IMR-90 (cell line): ENCODE results near the gene ZFAND4. TPM values are rescaled to one million over a fixed set of nuclear protein-coding genes. Genes with fewer than 3 reads are reported as not detected.

Experiments used
- ATAC-seq: fragments of 200-7000 bp; cut with Tn5 transposase; 2 replicates; pipeline ENCODE4 v1.9.1; 2020; ENCODE audit warnings: low read depth, mild to moderate bottlenecking, moderate library complexity
- BruUV-seq: library from RNA; stranded (reverse); fragments of 400-500 nt; replicated peaks from 2 replicates; lab custom pipeline; 2021; lab: Mats Ljungman, UMichigan
- CTCF ChIA-PET: fragments of 300-600 bp; formaldehyde crosslinking; extraction: SDS; loops from one replicate; lab custom pipeline; 2021; ENCODE audit warnings: antibody characterized with exemption; lab: Yijun Ruan, JAX
- POLR2A ChIA-PET: fragments of 300-600 bp; sonication (Branson Sonifier 250); formaldehyde crosslinking; loops from one replicate; lab custom pipeline; 2022; ENCODE audit warnings: antibody characterized with exemption; ENCODE audit not compliant: unreplicated experiment; lab: Charles Lee
- DNase-seq: peaks from one replicate; pipeline ENCODE4 v3.0.0; 2013
- H2AFZ ChIP-seq: replicated peaks from 2 replicates; pipeline ENCODE3; 2013; ENCODE audit warnings: low read length, mild to moderate bottlenecking; ENCODE audit not compliant: poor library complexity
- H2AK5ac ChIP-seq: 2 replicates; pipeline ENCODE4 v1.6.1; 2013; ENCODE audit warnings: low read depth, low read length, inconsistent platforms
- H2AK9ac ChIP-seq: replicated peaks from 2 replicates; pipeline ENCODE3; 2013; ENCODE audit warnings: mild to moderate bottlenecking, low read depth, low read length, moderate library complexity; ENCODE audit not compliant: poor library complexity
- H2BK120ac ChIP-seq: 2 replicates; pipeline ENCODE4 v1.6.1; 2013; ENCODE audit warnings: low read depth, low read length, inconsistent platforms
- H2BK15ac ChIP-seq: 3 replicates; pipeline ENCODE4 v1.6.1; 2013; ENCODE audit warnings: low read depth, low read length, inconsistent platforms
- H2BK20ac ChIP-seq: 2 replicates; pipeline ENCODE4 v1.6.1; 2013; ENCODE audit warnings: low read depth, mild to moderate bottlenecking, inconsistent platforms, low read length, moderate library complexity
- H2BK5ac ChIP-seq: 2 replicates; pipeline ENCODE4 v1.6.1; 2013; ENCODE audit warnings: mild to moderate bottlenecking, low read depth, low read length, inconsistent platforms; ENCODE audit not compliant: poor library complexity, severe bottlenecking
- H3K14ac ChIP-seq: replicated peaks from 2 replicates; pipeline ENCODE4 v1.6.1; 2013; ENCODE audit warnings: low read depth, low read length, inconsistent platforms
- H3K18ac ChIP-seq: 2 replicates; pipeline ENCODE4 v1.6.1; 2013; ENCODE audit warnings: low read depth, low read length, control low read depth
- H3K23ac ChIP-seq: 2 replicates; pipeline ENCODE4 v1.6.1; 2013; ENCODE audit warnings: low read depth, low read length, inconsistent platforms
- H3K27ac ChIP-seq: 2 replicates; pipeline ENCODE4 v1.5.1; 2013; ENCODE audit warnings: mild to moderate bottlenecking, control low read depth, low read length; ENCODE audit not compliant: insufficient read depth
- H3K27me3 ChIP-seq: 2 replicates; pipeline ENCODE4 v1.6.1; 2013; ENCODE audit warnings: low read length; ENCODE audit not compliant: control insufficient read depth, insufficient read depth
- H3K36me3 ChIP-seq: 2 replicates; pipeline ENCODE4 v1.6.1; 2013; ENCODE audit warnings: low read length, mixed read lengths; ENCODE audit not compliant: control insufficient read depth, insufficient read depth
- H3K4ac ChIP-seq: 2 replicates; pipeline ENCODE4 v1.6.1; 2013; ENCODE audit warnings: low read depth, low read length, inconsistent platforms
- H3K4me1 ChIP-seq: 2 replicates; pipeline ENCODE4 v1.6.1; 2013; ENCODE audit warnings: low read length, mixed read lengths; ENCODE audit not compliant: control insufficient read depth, insufficient read depth
- H3K4me2 ChIP-seq: 2 replicates; pipeline ENCODE4 v1.6.1; 2013; ENCODE audit warnings: low read depth, mild to moderate bottlenecking, control low read depth, low read length, moderate library complexity
- H3K4me3 ChIP-seq: 2 replicates; pipeline ENCODE4 v1.5.1; 2013; ENCODE audit warnings: low read depth, mild to moderate bottlenecking, control low read depth, low read length, moderate library complexity; ENCODE audit not compliant: insufficient read depth
- H3K56ac ChIP-seq: 2 replicates; pipeline ENCODE4 v1.6.1; 2013; ENCODE audit warnings: low read length, inconsistent platforms; ENCODE audit not compliant: insufficient read depth; ENCODE audit errors: extremely low read depth
- H3K79me1 ChIP-seq, 2 experiments: 2 replicates each; pipeline ENCODE4 v1.6.1; 2013; ENCODE audit warnings: low read length in 2 of 2, inconsistent platforms in 1 of 2, low read depth in 1 of 2
- H3K9ac ChIP-seq: 2 replicates; pipeline ENCODE4 v1.6.1; 2013; ENCODE audit warnings: low read depth, low read length, control low read depth
- H3K9me1 ChIP-seq: 2 replicates; pipeline ENCODE4 v1.6.1; 2013; ENCODE audit warnings: low read length, inconsistent platforms; ENCODE audit not compliant: insufficient read depth
- H3K9me3 ChIP-seq: 2 replicates; pipeline ENCODE4 v1.6.1; 2013; ENCODE audit warnings: low read length; ENCODE audit not compliant: control insufficient read depth, insufficient read depth
- H4K20me1 ChIP-seq: 2 replicates; pipeline ENCODE4 v1.6.1; 2013; ENCODE audit warnings: low read length, inconsistent platforms; ENCODE audit not compliant: insufficient read depth
- H4K5ac ChIP-seq: 2 replicates; pipeline ENCODE4 v1.6.1; 2013; ENCODE audit warnings: mild to moderate bottlenecking, low read depth, low read length, control low read depth
- H4K8ac ChIP-seq, 2 experiments: 2 replicates each; pipeline ENCODE4 v1.6.1; 2013; ENCODE audit warnings: low read depth in 2 of 2, low read length in 2 of 2, control low read depth in 1 of 2, inconsistent platforms in 1 of 2
- H4K91ac ChIP-seq: 2 replicates; pipeline ENCODE4 v1.6.1; 2013; ENCODE audit warnings: low read depth, low read length, inconsistent platforms; ENCODE audit not compliant: insufficient read depth
- CEBPB ChIP-seq: IDR thresholded peaks from 2 replicates; pipeline ENCODE4 v1.6.1; 2012; ENCODE audit warnings: low read depth, low read length, improper control_type of control experiment
- FOS ChIP-seq: fragments of 150-350 bp; IDR thresholded peaks from 2 replicates; pipeline ENCODE4 v1.6.1; 2016; ENCODE audit warnings: low read depth, low read length
- WGBS, 2 experiments: methylation state at CpG; one replicate each; pipeline versions ENCODE4 v1.1.5 to v1.1.7; 2013; ENCODE audit warnings: missing lambda C conversion rate in 2 of 2; ENCODE audit not compliant: insufficient read length in 1 of 2; ENCODE audit errors: extremely low coverage in 2 of 2; 5-methylcytosine and 5-hydroxymethylcytosine counted together
- dilution Hi-C: fragments of 300-500 bp; cut with HindIII; formaldehyde crosslinking; loops from one replicate; pipeline ENCODE4 v1.14.3; 2018; ENCODE audit warnings: low sequenced_read_pairs; ENCODE audit not compliant: unreplicated experiment
- in situ Hi-C: fragments of 300-500 bp; cut with MboI; formaldehyde crosslinking; loops from 3 replicates; pipeline ENCODE4 v1.14.3; 2019; ENCODE audit warnings: low sequenced_read_pairs, inconsistent platforms, mixed read lengths
- intact Hi-C: fragments of 100-400 bp; cut with micrococcal nuclease; formaldehyde crosslinking; loops from 2 replicates; pipeline ENCODE4 v1.10.0; 2022
- polyA plus RNA-seq, 3 experiments: library from polyadenylated mRNA; depleted of rRNA; stranded (reverse); fragments of >200 nt; gene quantifications; 2 replicates each; pipeline ENCODE4 v1.2.3, GENCODE V29; 2012; ENCODE audit warnings: low replicate concordance in 1 of 3
- total RNA-seq: library from RNA; depleted of rRNA; stranded (reverse); fragments of >200 nt; gene quantifications from 2 replicates; pipeline ENCODE4 v1.2.3, GENCODE V29; 2012

Gene ZFAND4
- total and polyA plus RNA-seq, 2 of the 4 experiments (the other 2 are of a cell fraction): 2.0 to 3.4 TPM

DNA sequence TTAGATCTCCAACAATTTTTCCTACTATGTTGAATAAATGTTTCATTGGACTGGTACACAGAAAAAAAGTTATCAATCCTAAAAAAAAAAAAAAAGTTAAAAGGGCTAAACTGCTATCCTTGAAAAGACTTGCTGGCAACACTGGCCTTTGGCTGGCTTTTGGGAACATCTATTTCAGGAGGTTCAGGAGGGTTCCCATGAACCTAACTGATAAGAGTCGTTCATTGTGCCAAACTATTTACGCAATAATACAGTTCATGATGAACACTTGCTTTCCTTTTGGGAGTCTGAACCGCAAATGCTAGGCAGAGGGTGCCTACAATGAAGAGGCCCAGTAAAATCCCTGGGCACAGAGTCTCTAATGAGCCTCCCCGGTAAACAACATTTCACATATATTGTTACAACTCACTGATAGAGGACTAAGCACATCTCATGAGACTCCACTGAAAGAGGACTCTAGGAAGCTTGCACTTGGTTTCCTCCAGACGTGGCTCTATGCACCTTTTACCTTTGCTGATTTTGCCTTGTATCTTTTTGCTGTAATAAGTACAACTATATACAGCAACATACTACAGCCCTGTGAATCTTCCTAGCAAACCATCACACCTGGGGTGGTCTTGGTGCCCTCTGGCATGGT lies 45.0 kb downstream of the ZFAND4 start:
- Histone ChIP-seq H3K18ac (no peak overlapping the region), H3K27ac (no peak overlapping the region), H3K14ac (no peak overlapping the region), H4K91ac (no peak overlapping the region), H2BK20ac (no peak overlapping the region), H3K9me3 (no peaks in the 10 kb centered on the region), H2AK5ac (no peak overlapping the region), H3K4me3 (no peak overlapping the region), H3K9ac (no peak overlapping the region), H3K79me1 (no peaks in the 10 kb centered on the region), H2BK120ac (no peak overlapping the region), H3K36me3 (0 out of 2 replicates have a peak, but pooled peaks cover 1% of the 10 kb centered on the region), H2BK15ac (no peak overlapping the region), H3K56ac (no peak overlapping the region), H3K27me3 (no peaks in the 10 kb centered on the region), H4K20me1 (no peaks in the 10 kb centered on the region), H3K23ac (no peak overlapping the region), H4K8ac (no peak overlapping the region), H3K4me2 (no peak overlapping the region), H3K9me1 (no peaks in the 10 kb centered on the region), H2AK9ac (no peak overlapping the region), H3K4me1 (no peaks in the 10 kb centered on the region), H3K4ac (no peak overlapping the region), H2BK5ac (no peak overlapping the region), H4K5ac (no peak overlapping the region), H2AFZ (no peak overlapping the region)
- ATAC-seq (no peak), DNase-seq (no peak)
- intact Hi-C loops: no loop called here
- BruUV-seq: no TSS peak
- ChIA-PET CTCF (no interaction called here), POLR2A (no interaction called here)
- no peak for TF ChIP-seq FOS
- TF ChIP-seq CEBPB: peak; percentile 45
- dilution Hi-C loops: no loop called here
- 71% methylated on average over 4 of the region's 5 CpGs; no CpG with 5 or more reads in 1 of the 2 experiments for WGBS, 2 experiments
- in situ Hi-C loops: no loop called here
